Measurements from ENCODE around the gene CAMK1D. TPM values are rescaled to one million over a fixed set of nuclear protein-coding genes. Genes with fewer than 3 reads are reported as not detected.
"Not testable (repeated sequence)": the region's sequence is repeated elsewhere in the genome, so short reads cannot be mapped to it uniquely, and the experiment has no call there.

Gene CAMK1D
- total RNA-seq, 1 experiment from 2014 or later = 0.10 TPM

DNA sequence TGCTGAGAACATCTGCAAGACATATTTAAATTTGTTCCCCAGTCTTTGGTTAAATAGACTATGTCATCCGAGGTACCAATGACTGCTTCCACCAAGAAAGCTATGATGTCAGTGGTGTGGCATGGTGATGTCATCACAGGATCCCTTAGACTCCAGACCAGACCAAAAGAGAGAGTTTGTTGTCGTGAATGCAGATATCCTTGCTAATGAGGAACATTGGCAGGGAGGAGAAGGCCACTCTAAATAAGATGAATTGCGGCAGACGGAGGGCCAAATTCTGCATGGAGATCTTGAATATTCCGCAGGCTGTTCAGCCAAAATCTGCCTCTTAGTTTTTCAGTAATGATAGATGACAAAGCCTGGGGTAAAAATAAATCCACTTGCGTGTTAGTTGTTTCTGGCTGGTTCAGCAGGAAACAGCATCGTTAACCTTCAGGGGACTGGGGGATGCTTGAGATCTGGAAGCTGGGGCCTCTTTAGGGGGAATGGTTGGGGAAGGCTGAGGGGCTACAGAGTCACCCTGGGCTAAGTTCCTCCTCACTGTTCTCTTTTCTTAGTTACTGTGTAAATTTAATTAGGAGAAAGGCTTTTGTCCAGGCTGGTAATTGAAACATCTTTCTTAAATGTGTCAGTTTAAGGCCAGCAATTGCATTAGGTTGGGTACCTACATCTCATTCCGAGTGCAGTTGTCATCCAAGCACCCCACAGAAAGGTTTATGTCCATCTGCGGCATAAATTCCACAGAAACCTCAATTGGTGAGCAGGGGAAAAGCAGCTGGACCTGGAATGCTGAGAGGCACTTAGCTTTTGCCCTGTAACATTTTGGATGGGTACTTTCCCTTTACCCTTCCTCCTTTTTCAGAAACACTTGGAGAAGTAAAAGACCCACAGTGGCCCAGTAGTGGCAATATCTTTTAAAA lies 11.6 kb upstream of the CAMK1D start:
- in situ Hi-C loops (cut with HindIII; ENCODE audit: low sequenced_read_pairs) = no loop called here
- no peak for DNase-seq (ENCODE audit: low spot score)

DNA sequence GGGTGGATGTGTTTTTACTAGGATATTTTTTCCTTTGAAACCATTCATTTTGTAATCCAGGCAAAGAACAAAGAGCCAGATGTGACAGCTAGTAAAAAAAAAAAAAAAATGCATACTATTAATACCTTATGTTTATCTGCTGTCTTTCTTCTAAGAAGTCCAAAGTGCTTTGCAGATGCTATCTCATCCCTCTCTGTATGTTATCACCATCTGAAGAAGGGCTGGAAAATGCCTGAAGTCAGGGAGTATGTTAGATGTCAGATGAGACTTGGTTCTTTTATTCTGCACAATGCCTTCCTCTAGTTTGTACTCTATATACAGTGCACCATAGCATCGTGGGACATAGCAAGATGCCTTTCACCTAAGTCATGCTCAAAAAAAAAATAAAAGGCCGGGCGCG lies 10.4 kb upstream of the CAMK1D start:
- in situ Hi-C loops (cut with HindIII; ENCODE audit: low sequenced_read_pairs) = no loop called here
- no peak for DNase-seq (ENCODE audit: low spot score)

DNA sequence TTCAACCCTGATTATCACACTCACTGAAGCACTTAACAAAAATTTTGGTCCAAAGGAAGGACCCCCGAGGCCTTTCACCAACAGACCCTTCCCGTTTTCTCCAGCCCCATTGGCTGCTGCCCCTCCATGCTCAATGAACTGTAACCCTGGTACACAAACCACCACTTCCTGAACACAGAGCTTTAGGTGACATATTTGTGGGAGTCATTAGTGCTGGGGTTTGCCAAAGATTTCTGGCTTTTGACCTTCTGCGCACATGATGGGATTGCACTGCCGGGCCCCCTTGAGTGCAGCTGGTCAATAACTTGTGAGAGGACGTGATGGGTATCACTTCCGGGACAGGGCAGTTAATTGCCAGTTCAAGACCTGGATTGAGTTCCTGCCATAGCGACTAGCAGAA lies 9.0 kb upstream of the CAMK1D start:
- no peak for DNase-seq (ENCODE audit: low spot score)
- in situ Hi-C loops (cut with HindIII; ENCODE audit: low sequenced_read_pairs) = no loop called here

DNA sequence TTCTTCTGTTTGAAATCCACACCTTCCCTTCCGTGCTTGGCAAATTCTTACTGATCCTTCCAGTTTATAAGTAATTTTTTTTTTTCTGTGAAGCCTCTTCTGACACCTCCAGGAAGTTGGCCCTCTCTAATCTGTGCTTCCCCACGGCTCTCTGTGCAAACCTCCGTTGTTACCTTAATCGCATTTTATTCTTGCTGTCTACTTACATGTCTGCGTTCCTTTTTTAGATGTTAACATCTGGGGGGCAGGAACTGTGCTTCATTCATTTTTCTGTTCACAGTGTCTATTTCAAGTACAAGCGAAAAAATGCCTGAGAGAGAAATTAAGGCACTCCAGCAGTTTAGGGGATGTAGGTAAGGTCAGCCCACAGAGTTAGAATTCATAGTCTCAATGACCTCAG lies 8.4 kb upstream of the CAMK1D start:
- in situ Hi-C loops (cut with HindIII; ENCODE audit: low sequenced_read_pairs) = no loop called here
- DNase-seq (ENCODE audit: low spot score) = no peak

DNA sequence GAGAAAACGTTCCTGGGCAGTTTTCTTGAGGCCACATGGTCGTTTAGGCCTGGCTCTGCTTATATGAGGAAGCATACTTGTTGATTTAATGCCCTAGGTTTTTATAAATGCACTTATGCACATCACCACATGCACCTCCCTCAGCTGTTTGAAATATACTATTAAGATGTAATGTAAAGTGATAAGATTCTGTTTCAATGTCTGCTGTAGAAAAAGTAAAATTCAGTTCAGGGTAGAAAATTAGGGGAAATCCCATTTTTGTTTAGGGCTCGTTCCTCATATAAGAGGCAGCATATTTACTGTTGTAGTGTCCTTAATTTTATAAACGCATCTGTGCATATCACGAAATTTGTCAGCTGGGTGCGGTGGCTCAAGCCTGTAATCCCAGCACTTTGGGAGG lies 7.8 kb upstream of the CAMK1D start:
- DNase-seq (ENCODE audit: low spot score) = no peak
- in situ Hi-C loops (cut with HindIII; ENCODE audit: low sequenced_read_pairs) = no loop called here

DNA sequence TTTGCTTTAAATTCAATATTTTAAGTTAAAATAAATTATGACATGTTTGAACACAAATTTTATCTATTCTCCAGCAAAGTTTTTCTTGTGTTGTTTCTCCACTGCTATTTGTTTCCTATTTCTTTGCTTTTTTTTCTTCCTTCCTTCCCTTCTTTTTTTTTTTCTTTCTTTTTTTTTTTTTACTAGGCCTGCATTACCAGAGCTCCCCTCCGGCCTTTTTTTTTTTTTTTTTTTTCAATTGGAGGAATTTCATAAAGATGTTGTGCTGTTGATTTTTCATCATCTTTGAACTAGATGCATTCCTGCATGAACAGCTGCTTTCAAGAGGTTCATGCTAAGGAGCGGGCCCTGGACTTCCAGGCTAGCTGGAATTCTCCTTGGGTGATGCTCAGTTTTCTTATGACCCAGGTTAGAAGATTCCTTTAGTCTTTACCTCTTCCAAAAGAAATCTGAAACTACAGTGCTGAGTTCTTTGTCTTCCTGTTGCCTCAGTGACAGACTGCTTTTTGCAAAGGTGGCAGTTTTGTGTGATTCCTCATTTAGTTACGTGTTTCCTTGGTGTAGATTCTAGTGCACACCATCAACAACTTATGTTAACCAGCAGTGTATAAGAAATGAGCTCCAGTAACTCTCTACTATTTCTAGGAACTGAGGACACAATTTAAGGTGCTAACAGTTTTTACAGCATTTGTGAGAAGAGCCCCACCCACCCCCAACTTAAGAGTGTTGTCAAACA lies 4.8 kb upstream of the CAMK1D start:
- in situ Hi-C loops (cut with HindIII; ENCODE audit: low sequenced_read_pairs) = no loop called here
- DNase-seq (ENCODE audit: low spot score) = no peak

DNA sequence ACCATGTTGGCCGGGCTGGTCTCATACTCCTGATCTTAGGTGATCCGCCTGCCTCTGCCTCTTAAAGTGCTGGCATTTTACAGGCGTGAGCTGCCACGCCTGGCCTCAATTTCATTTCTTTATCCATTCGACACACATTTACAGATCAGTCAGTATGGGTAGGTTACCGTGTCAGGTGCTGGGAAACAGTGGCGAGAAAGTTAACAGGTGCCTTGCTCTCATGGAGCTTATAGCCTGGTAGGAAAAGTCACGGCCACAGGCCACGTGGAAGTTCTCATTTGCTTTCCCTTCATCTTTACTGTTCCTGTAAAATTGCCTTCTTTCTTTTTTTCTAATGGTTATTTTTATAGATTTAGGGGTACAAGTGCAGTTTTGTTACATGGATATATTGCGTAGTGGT lies 2.6 kb upstream of the CAMK1D start:
- DNase-seq (ENCODE audit: low spot score) = no peak
- in situ Hi-C loops (cut with HindIII; ENCODE audit: low sequenced_read_pairs) = no loop called here

DNA sequence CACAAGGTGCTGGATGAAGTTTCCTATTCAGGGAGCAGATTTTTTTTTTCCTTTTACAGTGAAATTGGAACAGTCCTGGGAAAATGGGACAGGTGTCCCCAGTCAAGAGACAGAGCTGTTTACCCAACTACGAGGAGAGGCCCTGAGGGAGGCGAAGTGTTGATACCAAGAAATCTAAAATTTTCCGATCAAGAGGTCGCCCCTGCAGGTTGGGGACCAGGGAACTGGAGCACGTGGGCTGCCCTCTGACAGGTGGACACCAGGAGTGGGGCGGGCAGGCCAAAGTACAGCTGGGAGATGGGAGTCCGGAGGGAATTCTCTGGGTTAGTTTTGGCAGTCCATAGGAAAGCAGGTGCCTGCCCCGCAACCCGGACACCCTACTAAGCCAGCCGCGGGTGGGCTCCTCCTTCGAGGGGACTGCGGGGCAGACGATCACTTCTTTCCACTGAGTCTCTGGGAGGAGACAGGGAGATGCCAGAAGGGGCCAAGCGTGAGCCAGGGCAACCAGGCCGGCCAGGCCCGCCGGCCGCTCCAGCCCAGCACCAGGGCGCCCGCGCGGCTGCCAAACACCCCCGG lies 965 bp upstream of the CAMK1D start:
- peak; percentile 60 for DNase-seq (ENCODE audit: low spot score)
- in situ Hi-C loops (cut with HindIII; ENCODE audit: low sequenced_read_pairs) = no loop called here

DNA sequence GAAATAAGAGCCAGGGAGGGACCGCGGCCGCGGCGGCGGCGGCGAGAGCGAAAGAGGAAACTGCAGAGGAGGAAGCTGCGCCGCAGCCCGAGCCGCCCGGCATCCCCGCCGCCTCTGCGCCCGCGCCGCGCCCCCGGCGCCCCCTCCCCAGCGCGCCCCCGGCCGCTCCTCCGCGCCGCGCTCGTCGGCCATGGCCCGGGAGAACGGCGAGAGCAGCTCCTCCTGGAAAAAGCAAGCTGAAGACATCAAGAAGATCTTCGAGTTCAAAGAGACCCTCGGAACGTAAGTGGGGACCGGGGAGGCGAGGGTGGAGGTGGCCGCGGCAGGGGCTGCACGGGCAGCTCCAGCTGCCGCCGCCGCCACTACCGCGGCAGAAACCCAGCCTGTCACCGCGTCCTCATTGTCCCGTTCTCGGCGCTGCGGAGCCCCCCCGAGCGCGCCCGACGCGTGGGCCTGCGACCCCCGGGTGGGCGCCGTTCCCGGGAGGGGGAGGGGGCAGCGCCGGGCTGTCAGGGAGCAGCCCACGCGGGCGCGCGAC lies 351 bp downstream of the CAMK1D start:
- no peak for DNase-seq (ENCODE audit: low spot score)
- in situ Hi-C loops (cut with HindIII; ENCODE audit: low sequenced_read_pairs) = no loop called here

DNA sequence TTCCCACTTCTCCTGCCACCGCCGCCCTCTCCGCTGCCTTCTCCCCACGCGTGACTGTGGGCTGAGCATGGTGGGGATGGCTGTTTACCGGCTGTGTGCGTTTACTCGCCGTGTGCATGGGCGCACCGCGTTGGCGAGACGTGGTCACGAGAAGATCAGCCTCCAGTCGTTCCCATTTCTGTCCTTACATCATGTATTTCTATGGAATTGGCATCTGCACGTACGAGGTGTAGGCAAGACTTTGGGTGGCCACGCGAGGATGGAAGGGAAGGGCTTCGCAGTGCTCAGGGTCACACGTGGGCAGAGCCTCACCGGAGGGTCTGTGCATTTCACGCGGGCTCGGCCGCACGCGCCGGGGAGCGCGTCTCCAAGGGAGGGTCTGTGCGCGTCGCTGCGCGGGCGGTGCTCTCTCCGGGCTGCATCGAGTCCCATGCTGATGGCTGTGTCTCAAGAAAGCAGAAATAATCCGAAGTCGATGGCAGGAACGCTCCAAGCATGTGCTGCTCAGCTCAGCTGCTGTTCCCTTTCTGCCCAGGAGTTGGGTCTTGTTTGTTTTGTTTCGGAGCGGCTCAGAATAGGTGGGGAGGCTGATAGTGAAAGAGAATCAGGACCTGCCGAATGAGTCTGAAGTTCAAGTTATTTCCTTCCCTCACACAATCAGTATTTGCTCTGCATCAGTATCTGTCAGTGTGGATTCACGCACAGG lies 973 bp downstream of the CAMK1D start:
- in situ Hi-C loops (cut with HindIII; ENCODE audit: low sequenced_read_pairs) = no loop called here
- peak; percentile 69 for DNase-seq (ENCODE audit: low spot score)

DNA sequence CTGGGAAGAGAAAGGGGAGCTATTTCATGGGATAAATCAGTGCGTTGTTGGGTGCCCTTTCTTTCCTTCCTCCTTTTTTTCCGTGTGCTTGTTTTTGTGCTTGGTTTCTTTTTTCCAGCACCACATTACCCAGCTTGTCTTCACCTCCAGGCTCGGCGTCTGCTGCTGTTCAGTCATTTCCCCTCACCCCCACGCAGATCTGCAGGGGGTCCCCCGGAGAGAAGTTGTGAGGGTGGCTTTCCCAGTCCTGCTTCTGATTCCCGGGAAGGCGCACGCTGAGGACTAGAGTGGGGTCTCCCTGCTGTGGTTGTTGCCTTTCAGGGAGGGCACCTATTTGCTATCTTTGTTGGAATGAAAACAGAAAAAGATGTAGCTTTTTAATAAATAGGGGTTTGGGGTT lies 1.6 kb downstream of the CAMK1D start:
- DNase-seq (ENCODE audit: low spot score) = no peak
- in situ Hi-C loops (cut with HindIII; ENCODE audit: low sequenced_read_pairs) = no loop called here

DNA sequence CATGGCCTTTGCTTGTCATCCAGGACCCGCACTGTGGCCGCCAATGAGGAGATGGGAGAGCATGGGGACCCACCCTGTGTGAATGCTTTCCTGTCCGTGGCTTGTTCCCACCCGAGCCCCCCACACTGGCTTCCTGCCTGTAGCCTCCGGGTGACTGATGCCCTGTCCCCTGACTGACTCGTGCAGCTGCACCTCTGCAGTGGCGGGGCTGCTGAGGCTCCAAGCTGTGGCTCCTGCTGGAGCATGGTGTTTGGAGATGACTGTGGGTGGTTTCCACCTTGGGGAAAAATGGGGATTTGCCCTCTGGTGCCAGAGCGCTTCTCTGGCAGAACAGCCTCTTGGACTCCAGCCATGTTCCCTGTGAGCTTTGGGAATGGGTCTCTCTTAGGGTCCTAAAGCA lies 2.1 kb downstream of the CAMK1D start:
- DNase-seq (ENCODE audit: low spot score) = peak; percentile 37
- in situ Hi-C loops (cut with HindIII; ENCODE audit: low sequenced_read_pairs) = no loop called here

DNA sequence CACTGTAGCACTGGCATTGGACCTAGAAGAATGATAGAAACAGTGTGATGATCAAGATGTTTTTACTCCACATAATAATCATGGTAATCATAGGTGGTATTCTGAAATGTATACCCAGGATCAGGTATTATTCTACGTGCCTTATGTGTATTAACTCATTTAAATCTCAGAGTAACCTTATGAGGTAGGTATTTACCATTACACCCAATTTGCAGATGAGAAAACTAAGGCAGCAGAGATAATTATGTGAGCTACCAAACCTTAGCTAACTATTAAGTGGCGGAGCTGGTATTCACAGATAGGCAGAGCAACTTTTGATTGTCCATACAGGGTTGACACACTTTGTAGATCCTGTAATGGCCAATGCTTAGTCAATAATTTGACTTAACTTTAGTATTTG lies 2.5 kb downstream of the CAMK1D start:
- DNase-seq (ENCODE audit: low spot score) = no peak
- in situ Hi-C loops (cut with HindIII; ENCODE audit: low sequenced_read_pairs) = no loop called here

DNA sequence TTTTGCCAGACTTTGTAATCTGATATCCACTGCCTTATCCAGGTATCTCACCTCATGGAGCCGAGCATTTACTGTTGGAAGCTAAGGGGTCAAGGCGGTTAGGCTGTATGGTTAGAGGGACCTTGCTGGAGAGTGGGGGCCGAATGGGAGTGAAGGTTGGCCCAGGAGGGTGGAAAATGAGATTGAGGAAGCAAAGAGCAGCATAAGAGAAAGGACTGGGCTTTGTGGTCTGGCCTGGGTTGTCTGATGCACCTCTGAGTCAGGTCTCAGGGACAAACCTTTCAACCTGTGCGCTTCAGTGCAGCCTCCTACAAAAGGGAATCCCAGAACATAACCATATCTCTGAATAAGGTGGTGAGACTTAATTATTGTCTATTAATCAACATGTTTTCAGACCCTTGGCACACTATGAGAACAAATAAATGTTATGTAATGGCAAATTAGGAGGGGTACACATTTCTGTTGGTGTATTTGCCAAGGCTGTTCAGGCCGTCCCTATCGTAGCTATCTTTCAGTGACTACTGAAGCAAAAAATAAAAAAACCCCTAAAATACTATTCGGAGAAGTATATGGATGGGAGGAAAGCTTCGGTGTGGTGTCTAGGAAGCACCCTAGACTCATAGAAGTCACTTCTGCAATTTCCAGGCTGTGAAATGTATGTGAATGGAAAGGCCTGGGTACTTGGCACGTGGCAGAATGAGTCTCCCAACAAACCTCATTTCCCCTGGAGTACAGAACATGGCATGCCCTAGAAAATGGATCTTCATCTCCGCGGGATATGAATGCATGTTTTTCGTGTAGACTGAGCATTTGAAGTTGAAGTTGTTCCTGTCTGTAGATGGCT lies 4.3 kb downstream of the CAMK1D start:
- DNase-seq (ENCODE audit: low spot score) = peak; percentile 32
- in situ Hi-C loops (cut with HindIII; ENCODE audit: low sequenced_read_pairs) = no loop called here

DNA sequence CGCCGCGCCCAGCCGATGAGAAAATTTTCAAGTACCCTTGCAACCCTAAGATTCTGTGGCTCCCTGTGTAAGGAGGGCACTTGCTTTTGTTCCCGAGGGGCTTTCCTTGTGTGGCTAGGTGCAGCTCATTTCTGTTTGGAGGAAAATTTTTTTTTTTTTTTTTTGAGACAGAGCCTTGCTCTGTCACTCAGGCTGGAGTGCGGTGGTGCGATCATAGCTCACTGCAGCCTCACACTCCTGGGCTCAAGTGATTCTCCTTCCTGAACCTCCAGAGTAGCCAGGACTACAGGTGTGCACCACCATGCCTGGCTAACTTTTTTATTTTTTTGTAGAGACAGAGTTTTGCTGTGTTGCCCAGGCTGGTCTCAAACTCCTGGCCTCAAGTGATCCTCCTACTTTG lies 5.3 kb downstream of the CAMK1D start:
- DNase-seq (ENCODE audit: low spot score); in situ Hi-C loops (cut with HindIII; ENCODE audit: low sequenced_read_pairs): not testable (repeated sequence)

DNA sequence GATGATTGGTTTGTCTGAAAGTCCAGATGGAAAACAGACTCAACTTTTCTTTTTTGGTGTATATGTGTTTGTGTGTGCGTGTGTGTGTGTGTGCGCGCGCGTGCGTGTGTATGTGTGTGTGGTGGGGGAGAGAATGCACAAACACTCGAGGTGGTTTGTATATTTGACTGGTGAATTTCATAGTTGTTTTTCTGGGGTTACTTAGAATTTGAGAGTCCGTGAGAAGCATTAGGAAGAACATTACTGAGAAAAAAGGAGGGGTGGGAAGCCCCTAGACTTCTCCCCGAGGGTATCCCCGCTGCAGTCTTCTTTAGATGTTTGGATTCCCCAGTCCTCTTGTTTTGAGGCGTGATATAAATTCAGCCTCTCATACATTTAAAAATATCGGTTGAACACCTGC lies 6.0 kb downstream of the CAMK1D start:
- DNase-seq (ENCODE audit: low spot score) = no peak
- in situ Hi-C loops (cut with HindIII; ENCODE audit: low sequenced_read_pairs) = no loop called here

DNA sequence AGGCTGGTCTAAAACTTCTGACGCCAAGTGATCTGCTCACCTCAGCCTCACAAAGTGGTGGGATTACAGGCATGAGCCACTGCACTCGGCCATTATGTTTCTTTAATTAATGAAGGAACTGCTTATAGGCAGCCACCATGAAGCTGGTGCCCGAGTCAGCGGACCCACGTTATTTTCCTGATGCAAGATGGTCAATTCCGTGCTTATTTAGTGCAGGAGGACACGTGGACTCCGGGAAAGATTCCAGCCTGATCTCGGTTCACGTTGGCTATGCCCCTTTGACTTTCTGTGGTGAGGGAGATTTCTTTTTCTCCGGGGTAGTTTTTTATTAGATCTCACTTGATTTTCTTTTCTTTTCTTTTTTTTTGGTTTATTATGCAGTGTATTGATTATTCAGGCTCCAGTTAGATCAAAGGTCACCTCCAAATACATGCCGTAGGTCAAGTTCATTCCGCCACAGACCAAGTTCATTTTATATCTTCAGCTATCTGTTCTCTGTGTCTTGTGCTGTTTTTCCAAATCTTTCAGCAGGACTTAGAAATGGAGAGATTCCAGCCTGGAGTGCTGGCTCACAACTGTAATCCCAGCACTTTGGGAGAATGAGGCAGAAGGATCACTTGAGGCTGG lies 8.3 kb downstream of the CAMK1D start:
- in situ Hi-C loops (cut with HindIII; ENCODE audit: low sequenced_read_pairs) = no loop called here
- peak; percentile 38 for DNase-seq (ENCODE audit: low spot score)

DNA sequence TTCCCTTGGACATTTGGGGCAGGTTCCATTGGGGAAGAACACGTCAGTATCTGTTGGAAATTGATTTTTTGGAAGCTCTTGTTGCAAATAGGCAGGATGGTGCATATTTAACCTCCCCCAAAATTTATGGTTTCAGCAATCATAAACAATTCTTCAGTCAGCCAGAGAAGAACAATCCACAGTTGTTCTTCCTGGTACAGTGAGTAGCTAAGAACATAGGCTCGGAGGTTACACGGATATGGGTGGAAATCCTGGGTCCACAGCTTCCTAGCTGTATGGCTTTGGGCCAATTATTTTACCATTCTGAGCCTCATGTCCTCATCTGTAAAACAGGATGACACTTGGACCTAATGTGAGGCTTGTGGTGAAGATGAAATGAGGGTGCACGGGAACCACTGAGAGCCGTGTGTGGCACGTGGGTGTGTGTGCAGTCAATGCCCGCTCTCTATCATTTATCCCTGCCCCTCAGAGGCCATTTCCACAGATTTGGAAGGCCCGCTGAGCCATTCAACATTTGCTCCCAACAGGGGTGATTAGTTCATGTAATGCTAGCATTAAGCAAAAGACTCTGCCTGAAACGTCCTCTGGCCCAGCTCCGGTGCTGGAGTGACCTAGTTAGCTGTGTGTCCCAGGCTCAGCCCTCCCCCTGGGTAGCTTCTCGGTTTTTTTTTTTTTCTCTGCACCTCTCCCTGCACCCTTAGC lies 9.7 kb downstream of the CAMK1D start:
- peak; percentile 89 for DNase-seq (ENCODE audit: low spot score)
- in situ Hi-C loops (cut with HindIII; ENCODE audit: low sequenced_read_pairs) = no loop called here
